GM12878 (cell line): ENCODE data around the gene C4BPB. TPM values are rescaled to one million over a fixed set of nuclear protein-coding genes. Genes with fewer than 3 reads are reported as not detected.

Experiments
- BMI1 ChIP-seq: fragments of 450-650 bp; IDR thresholded peaks from 2 replicates; pipeline ENCODE4 v1.6.1; 2016; ENCODE audit warnings: mild to moderate bottlenecking, moderate library complexity, borderline replicate concordance
- BRCA1 ChIP-seq: IDR thresholded peaks from 2 replicates; pipeline ENCODE4 v1.6.1; 2011; ENCODE audit warnings: low read depth, low read length, improper control_type of control experiment
- EZH2 ChIP-seq: IDR thresholded peaks from 2 replicates; pipeline ENCODE4 v1.6.1; 2012; ENCODE audit warnings: low read depth, mild to moderate bottlenecking, control low read depth, inconsistent platforms, low read length, borderline replicate concordance; ENCODE audit not compliant: control insufficient read depth
- FOXK2 ChIP-seq: fragments of 450-650 bp; IDR thresholded peaks from 2 replicates; pipeline ENCODE4 v1.6.1; 2017; ENCODE audit warnings: mild to moderate bottlenecking, moderate library complexity
- FOXM1 ChIP-seq: IDR thresholded peaks from 2 replicates; pipeline ENCODE4 v1.6.1; 2012; ENCODE audit warnings: low read depth, mild to moderate bottlenecking, inconsistent platforms, low read length, moderate library complexity
- IRF4 ChIP-seq: IDR thresholded peaks from 2 replicates; pipeline ENCODE4 v1.6.1; 2011; ENCODE audit warnings: low read depth, low read length
- MEF2A ChIP-seq: IDR thresholded peaks from 2 replicates; pipeline ENCODE4 v1.6.1; 2011; ENCODE audit warnings: low read depth, mild to moderate bottlenecking, low read length, moderate library complexity; ENCODE audit not compliant: insufficient read depth
- MXI1 ChIP-seq: fragments of 150-350 bp; IDR thresholded peaks from 2 replicates; pipeline ENCODE4 v1.6.1; 2011; ENCODE audit warnings: low read depth, mild to moderate bottlenecking, inconsistent platforms, low read length, improper control_type of control experiment
- MYC ChIP-seq: IDR thresholded peaks from 2 replicates; pipeline ENCODE4 v1.6.1; 2011; ENCODE audit warnings: mild to moderate bottlenecking, low read length, moderate library complexity, inconsistent platforms; ENCODE audit not compliant: insufficient read depth, insufficient replicate concordance, insufficient read length, severe bottlenecking
- POLR2A ChIP-seq: IDR thresholded peaks from 2 replicates; pipeline ENCODE4 v1.6.1; 2011; ENCODE audit warnings: low read depth, mild to moderate bottlenecking, low read length
- POLR2AphosphoS2 ChIP-seq: IDR thresholded peaks from 2 replicates; pipeline ENCODE4 v1.6.1; 2011; ENCODE audit warnings: low read depth, mild to moderate bottlenecking, low read length, improper control_type of control experiment, moderate library complexity
- POLR2AphosphoS5 ChIP-seq: IDR thresholded peaks from 2 replicates; pipeline ENCODE4 v1.6.1; 2011; ENCODE audit warnings: mild to moderate bottlenecking, low read length, inconsistent platforms
- RAD21 ChIP-seq: IDR thresholded peaks from 2 replicates; pipeline ENCODE4 v1.6.1; 2011; ENCODE audit warnings: mild to moderate bottlenecking, low read depth, low read length, moderate library complexity; ENCODE audit not compliant: insufficient read depth
- SMARCA5 ChIP-seq: fragments of 450-650 bp; IDR thresholded peaks from 2 replicates; pipeline ENCODE4 v1.6.1; 2017; ENCODE audit warnings: mild to moderate bottlenecking
- SRF ChIP-seq, 2 experiments: IDR thresholded peaks; 2 replicates each; pipeline ENCODE4 v1.6.1; 2011; ENCODE audit warnings: low read depth in 2 of 2, low read length in 2 of 2, mild to moderate bottlenecking in 1 of 2, moderate library complexity in 1 of 2
- TAF1 ChIP-seq: IDR thresholded peaks from 2 replicates; pipeline ENCODE4 v1.6.1; 2011; ENCODE audit warnings: mild to moderate bottlenecking, low read depth, low read length, borderline replicate concordance
- ZBED1 ChIP-seq: IDR thresholded peaks from 2 replicates; pipeline ENCODE4 v1.6.1; 2016; ENCODE audit warnings: borderline replicate concordance
- polyA plus RNA-seq, 11 experiments: library from polyadenylated mRNA; depleted of rRNA in 4 of 11; unstranded in 6 of 11; stranded (reverse) in 5 of 11; fragments of >200 nt; fragmentation: Nextera tagmentation in 4 of 11; fragmentation: Illumina TruSeq in 1 of 11; extraction: Ambion mirVana in 4 of 11; extraction: Trizol in 1 of 11; gene quantifications; 1 replicate in 1 of 11; 2 replicates in 10 of 11; pipeline versions ENCODE4 v1.2.1 to v1.2.3, GENCODE V29; 2011 to 2016; ENCODE audit warnings: inconsistent platforms in 2 of 11, missing spikeins in 2 of 11, low read depth in 1 of 11
- total RNA-seq, 4 experiments: library from RNA; depleted of rRNA in 3 of 4; stranded (reverse); fragments of >200 nt in 3 of 4; fragmentation: Illumina TruSeq in 1 of 4; extraction: Trizol in 1 of 4; gene quantifications; 2 replicates each; pipeline versions ENCODE4 v1.2.1 to v1.2.3, GENCODE V29; 2013 to 2021
- TF ChIP-seq, protein P1 (sequence below), 3 experiments: IDR thresholded peaks in 2 of 3; conservative IDR thresholded peaks in 1 of 3; 2 replicates each; pipeline ENCODE4 v1.5.1; 2011; ENCODE audit warnings: low read depth in 3 of 3, low read length in 3 of 3, mild to moderate bottlenecking in 3 of 3, control low read depth in 2 of 3, moderate library complexity in 2 of 3, inconsistent platforms in 1 of 3, mixed read lengths in 1 of 3; ENCODE audit not compliant: control insufficient read depth in 2 of 3, insufficient read depth in 1 of 3; ENCODE audit errors: extremely low read depth in 1 of 3
- TF ChIP-seq, protein P2 (sequence below): fragments of 450-650 bp; formaldehyde crosslinking; IDR thresholded peaks from 2 replicates; pipeline ENCODE4 v1.4.0; 2022; ENCODE audit warnings: mild to moderate bottlenecking, moderate library complexity
- TF ChIP-seq, protein P3 (sequence below): IDR thresholded peaks from 2 replicates; pipeline ENCODE4 v1.6.1; 2012; ENCODE audit warnings: low read depth, low read length, improper control_type of control experiment
- TF ChIP-seq, protein P4 (sequence below): fragments of 450-650 bp; formaldehyde crosslinking; IDR thresholded peaks from 2 replicates; pipeline ENCODE4 v1.5.0; 2022; ENCODE audit warnings: mild to moderate bottlenecking, missing genetic modification characterization

Gene C4BPB
- total and polyA plus RNA-seq, 10 of the 15 experiments (the other 5 are each of a cell fraction or from before 2014, with no cell fraction given): 0.31 to 1.2 (median 0.53) TPM; not detected in 1

DNA sequence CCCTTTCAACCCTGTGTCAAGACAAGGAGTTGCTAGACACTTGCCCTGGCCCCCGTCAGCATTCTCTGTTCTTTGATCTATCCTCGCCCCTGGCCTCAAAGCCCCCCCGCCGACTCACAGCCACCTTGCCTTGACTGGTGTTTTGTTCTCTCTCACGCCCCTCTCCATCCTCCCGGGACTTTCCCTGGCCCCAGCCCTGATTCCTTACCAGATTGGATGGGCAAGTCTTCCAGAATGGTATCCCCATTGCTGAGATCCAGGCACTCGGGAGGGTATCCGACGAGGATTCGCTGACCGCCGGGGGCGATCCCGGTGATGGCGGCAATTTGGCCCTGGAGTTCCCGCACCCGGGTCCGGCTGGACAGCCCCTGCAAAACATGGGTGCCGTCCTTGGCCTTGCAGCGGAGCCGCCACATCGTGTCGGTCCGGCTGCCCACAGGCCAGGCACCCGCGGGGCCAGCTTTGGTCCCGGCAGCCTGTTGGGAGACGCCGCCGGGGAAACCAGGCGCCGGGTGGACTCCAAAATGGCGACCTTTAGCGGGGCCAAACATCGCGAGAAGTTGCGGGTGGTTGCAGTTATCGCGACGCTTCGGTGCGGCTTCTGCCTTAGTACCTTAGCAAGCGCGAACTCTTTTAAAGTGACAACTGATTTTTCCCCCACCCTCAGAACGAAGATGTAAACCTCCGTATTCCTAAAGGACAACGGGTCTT lies 38.0 kb upstream of the C4BPB start (continued):
- TF ChIP-seq, protein P1, sequence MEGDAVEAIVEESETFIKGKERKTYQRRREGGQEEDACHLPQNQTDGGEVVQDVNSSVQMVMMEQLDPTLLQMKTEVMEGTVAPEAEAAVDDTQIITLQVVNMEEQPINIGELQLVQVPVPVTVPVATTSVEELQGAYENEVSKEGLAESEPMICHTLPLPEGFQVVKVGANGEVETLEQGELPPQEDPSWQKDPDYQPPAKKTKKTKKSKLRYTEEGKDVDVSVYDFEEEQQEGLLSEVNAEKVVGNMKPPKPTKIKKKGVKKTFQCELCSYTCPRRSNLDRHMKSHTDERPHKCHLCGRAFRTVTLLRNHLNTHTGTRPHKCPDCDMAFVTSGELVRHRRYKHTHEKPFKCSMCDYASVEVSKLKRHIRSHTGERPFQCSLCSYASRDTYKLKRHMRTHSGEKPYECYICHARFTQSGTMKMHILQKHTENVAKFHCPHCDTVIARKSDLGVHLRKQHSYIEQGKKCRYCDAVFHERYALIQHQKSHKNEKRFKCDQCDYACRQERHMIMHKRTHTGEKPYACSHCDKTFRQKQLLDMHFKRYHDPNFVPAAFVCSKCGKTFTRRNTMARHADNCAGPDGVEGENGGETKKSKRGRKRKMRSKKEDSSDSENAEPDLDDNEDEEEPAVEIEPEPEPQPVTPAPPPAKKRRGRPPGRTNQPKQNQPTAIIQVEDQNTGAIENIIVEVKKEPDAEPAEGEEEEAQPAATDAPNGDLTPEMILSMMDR (IDR thresholded peaks at IDR 0.05 in 2 of 3, conservative IDR thresholded peaks at IDR 0.05 in 1 of 3; ENCODE audit: control insufficient read depth in 2 of 3, extremely low read depth in 1 of 3, insufficient read depth in 1 of 3, low read depth in 3 of 3, low read length in 3 of 3): no peak
- TF ChIP-seq POLR2AphosphoS5 (peak; percentile 54; the same call in 1 of the 2 replicates), SMARCA5 (no peak), SRF (IDR thresholded peaks at IDR 0.05; ENCODE audit: low read depth in 2 of 2, low read length in 2 of 2) (no peak), ZBED1 (no peak; the same call in 1 of the 2 replicates), MYC (no peak), POLR2AphosphoS2 (no peak), FOXK2 (no peak), IRF4 (no peak), TAF1 (peak; percentile 67; the same call in 1 of the 2 replicates), BMI1 (no peak), MXI1 (no peak; the same call in 1 of the 2 replicates), EZH2 (no peak), RAD21 (no peak), POLR2A (peak; percentile 88), FOXM1 (no peak), BRCA1 (peak; percentile 85), MEF2A (no peak)
- TF ChIP-seq, protein P2, sequence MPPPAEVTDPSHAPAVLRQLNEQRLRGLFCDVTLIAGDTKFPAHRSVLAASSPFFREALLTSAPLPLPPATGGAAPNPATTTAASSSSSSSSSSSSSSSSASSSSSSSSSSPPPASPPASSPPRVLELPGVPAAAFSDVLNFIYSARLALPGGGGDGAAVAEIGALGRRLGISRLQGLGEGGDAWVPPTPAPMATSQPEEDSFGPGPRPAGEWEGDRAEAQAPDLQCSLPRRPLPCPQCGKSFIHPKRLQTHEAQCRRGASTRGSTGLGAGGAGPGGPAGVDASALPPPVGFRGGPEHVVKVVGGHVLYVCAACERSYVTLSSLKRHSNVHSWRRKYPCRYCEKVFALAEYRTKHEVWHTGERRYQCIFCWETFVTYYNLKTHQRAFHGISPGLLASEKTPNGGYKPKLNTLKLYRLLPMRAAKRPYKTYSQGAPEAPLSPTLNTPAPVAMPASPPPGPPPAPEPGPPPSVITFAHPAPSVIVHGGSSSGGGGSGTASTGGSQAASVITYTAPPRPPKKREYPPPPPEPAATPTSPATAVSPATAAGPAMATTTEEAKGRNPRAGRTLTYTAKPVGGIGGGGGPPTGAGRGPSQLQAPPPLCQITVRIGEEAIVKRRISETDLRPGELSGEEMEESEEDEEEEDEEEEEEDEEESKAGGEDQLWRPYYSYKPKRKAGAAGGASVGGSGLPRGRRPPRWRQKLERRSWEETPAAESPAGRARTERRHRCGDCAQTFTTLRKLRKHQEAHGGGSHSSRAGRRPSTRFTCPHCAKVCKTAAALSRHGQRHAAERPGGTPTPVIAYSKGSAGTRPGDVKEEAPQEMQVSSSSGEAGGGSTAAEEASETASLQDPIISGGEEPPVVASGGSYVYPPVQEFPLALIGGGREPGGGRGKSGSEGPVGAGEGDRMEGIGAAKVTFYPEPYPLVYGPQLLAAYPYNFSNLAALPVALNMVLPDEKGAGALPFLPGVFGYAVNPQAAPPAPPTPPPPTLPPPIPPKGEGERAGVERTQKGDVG: no peak
- TF ChIP-seq, protein P3, sequence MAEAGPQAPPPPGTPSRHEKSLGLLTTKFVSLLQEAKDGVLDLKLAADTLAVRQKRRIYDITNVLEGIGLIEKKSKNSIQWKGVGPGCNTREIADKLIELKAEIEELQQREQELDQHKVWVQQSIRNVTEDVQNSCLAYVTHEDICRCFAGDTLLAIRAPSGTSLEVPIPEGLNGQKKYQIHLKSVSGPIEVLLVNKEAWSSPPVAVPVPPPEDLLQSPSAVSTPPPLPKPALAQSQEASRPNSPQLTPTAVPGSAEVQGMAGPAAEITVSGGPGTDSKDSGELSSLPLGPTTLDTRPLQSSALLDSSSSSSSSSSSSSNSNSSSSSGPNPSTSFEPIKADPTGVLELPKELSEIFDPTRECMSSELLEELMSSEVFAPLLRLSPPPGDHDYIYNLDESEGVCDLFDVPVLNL: peak; percentile 43; the same call in 1 of the 2 replicates
- TF ChIP-seq, protein P4, sequence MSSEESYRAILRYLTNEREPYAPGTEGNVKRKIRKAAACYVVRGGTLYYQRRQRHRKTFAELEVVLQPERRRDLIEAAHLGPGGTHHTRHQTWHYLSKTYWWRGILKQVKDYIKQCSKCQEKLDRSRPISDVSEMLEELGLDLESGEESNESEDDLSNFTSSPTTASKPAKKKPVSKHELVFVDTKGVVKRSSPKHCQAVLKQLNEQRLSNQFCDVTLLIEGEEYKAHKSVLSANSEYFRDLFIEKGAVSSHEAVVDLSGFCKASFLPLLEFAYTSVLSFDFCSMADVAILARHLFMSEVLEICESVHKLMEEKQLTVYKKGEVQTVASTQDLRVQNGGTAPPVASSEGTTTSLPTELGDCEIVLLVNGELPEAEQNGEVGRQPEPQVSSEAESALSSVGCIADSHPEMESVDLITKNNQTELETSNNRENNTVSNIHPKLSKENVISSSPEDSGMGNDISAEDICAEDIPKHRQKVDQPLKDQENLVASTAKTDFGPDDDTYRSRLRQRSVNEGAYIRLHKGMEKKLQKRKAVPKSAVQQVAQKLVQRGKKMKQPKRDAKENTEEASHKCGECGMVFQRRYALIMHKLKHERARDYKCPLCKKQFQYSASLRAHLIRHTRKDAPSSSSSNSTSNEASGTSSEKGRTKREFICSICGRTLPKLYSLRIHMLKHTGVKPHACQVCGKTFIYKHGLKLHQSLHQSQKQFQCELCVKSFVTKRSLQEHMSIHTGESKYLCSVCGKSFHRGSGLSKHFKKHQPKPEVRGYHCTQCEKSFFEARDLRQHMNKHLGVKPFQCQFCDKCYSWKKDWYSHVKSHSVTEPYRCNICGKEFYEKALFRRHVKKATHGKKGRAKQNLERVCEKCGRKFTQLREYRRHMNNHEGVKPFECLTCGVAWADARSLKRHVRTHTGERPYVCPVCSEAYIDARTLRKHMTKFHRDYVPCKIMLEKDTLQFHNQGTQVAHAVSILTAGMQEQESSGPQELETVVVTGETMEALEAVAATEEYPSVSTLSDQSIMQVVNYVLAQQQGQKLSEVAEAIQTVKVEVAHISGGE: no peak
